ENCODE measurements around the gene F11. TPM values are rescaled to one million over a fixed set of nuclear protein-coding genes. Genes with fewer than 3 reads are reported as not detected.

The F11 gene
- total RNA-seq (not detected), total RNA-seq (0 reads per million in 2 donors)

DNA sequence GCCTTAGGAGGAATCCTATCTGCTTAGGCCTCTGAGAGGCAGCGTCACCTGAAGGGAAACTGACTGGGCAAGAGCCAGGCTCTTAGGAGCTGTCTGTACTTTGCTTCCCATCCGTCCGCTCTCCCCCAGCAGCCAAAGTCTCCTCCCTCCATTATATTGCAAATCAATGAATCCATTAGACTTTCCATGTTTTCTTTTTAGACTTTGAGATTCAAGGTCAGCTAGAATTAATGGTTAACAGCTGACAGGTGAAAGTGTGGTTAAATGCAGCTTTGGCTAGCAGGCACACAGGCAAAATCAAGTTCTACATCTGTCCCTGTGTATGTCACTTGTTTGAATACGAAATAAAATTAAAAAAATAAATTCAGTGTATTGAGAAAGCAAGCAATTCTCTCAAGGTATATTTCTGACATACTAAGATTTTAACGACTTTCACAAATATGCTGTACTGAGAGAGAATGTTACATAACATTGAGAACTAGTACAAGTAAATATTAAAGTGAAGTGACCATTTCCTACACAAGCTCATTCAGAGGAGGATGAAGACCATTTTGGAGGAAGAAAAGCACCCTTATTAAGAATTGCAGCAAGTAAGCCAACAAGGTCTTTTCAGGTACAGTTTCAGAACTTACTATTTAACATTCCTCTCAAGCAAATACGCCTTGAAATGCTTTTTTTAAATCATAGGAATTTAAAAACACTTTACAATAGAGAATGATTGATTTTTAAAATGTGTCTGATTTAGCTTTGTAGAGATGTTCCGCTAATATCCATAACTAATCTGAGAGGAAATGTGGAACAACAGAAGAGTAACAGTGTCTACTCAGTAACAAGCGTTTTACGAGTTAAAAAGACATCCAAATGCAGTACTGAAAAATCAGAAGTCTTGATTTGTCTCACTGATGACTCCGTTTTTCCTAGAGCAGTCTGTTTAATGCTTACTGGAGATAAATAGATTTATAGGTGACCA lies at the start of gene F11:
Gene F11, plus strand, starts transcription at position 507 of the 970 bp plus-strand sequence. CDS start 948 bp downstream, outside the sequence.
- Mint-ChIP-seq H3K27ac (no peak within 1 kb of the TSS), H3K4me1 (peaks cover 2% of the 10 kb centered on the region), H3K4me3 (no peak within 1 kb of the TSS), H3K27me3 (peaks cover 55% of the 10 kb centered on the region), H3K36me3 (ENCODE audit: low read depth) (no peaks in the 10 kb centered on the region)
- H3K9me3 ChIP-seq (ENCODE audit: control insufficient read depth, low read length, poor library complexity, severe bottlenecking), result no peaks in the 10 kb centered on the region
- no peak for ATAC-seq
- no peak for DNase-seq

DNA sequence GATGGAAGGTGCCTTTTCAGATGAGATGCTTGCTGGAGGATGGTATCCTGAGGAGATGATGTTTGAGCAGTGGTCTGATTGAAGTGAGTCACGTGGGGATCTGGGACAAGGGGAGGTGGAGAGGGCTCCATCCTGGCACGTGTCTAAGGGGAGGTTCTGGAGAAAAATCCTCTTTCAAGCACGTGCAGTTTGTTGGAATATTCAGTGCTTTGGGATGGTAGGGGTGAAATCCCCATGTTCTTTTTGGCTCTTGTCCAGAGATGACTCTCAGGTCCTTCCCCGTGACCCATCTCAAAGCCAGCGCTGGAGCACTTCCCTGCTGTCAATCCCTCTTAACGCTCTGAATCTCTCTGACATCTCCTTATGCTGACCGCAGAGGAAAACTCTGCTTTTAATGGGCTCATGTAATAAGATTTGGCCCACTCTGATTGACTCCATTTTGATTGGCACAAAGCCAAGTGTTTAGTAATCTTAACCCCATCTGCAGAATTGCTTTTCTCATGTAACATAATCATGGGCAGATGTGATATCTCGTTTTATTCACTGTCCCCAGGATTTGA lies 49.4 kb upstream of the F11 start:
- H3K4me1 Mint-ChIP-seq, result no peaks in the 10 kb centered on the region
- ATAC-seq (no peak), DNase-seq (no peak)
- H3K36me3 Mint-ChIP-seq (ENCODE audit: low read depth), result peaks cover 2% of the 10 kb centered on the region
- no peaks in the 10 kb centered on the region for H3K27me3 Mint-ChIP-seq
- no peak overlapping the region for H3K27ac Mint-ChIP-seq
- no peak overlapping the region for H3K4me3 Mint-ChIP-seq
- H3K9me3 ChIP-seq (ENCODE audit: control insufficient read depth, low read length, poor library complexity, severe bottlenecking), result no peaks in the 10 kb centered on the region

DNA sequence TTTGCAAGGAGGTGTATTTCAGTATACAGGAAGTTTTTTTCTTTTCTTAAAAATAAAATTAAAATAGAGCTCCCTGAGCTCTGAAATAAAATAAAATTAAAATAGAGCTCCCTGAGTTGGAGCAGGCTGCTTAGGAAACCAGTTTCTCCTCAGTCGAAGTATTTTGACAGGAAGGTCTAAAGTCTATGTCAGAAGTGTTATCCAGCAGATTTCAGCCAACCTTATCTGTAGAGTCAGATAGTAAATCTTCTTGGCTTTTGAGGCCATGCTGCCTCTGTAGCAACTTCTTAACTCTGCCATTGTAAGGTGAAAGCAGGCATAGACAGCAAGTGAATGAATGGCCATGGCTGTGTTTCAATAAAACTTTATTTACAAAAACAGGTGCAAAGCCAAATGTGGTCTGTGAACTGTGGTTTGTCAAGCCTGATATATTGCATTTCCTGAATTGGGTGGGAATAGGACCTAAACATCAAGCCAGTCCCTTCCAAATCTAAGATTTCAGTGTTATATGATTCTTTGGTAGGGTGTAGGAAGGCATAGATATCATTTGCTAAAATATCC lies 48.2 kb upstream of the F11 start:
- Mint-ChIP-seq H3K27me3 (no peaks in the 10 kb centered on the region), H3K4me3 (no peak overlapping the region), H3K27ac (no peak overlapping the region), H3K4me1 (no peaks in the 10 kb centered on the region), H3K36me3 (ENCODE audit: low read depth) (peaks cover 4% of the 10 kb centered on the region)
- no peaks in the 10 kb centered on the region for H3K9me3 ChIP-seq (ENCODE audit: control insufficient read depth, low read length, poor library complexity, severe bottlenecking)
- no peak for DNase-seq
- ATAC-seq, result no peak

DNA sequence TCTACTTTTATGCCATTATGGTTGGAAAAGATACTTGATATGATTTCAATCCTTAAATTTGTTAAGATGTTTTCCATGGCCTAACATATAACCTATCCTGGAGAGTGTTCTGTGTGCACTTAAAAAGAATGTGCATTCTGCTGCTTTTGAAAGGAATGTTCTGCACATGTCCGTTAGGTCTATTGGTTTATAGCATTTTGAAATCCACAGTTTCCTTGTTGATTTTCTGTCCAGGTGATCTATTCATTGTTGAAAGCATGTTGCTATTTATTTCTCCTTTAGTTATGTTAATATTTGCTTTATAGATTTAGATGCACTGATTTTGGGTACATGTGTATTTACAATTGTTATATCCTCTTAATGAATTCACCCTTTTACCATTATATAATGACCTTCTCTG lies 44.4 kb upstream of the F11 start:
- Mint-ChIP-seq H3K27ac (no peak overlapping the region), H3K36me3 (ENCODE audit: low read depth) (peaks cover 11% of the 10 kb centered on the region), H3K27me3 (no peaks in the 10 kb centered on the region), H3K4me1 (no peaks in the 10 kb centered on the region), H3K4me3 (no peak overlapping the region)
- H3K9me3 ChIP-seq (ENCODE audit: control insufficient read depth, low read length, poor library complexity, severe bottlenecking), result no peaks in the 10 kb centered on the region
- DNase-seq (no peak), ATAC-seq (no peak)

DNA sequence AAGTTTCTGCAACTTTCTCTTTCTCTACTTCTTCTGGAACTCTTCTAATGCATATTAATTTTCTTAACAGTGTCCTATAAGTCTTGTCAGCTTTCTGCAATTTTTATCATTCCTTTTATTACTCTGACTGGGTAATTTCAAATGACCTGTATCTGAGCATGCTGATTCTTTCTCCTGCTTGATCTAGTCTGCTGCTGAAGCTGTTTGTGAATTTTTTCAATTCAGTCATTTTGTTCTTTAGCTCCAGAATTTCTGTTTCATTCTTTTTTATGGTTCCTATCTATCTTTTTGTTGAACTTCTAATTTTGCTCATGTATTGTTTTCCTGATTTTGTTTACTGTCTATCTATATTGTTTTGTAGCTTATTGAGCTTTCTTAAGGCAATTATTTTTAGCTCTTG lies 40.1 kb upstream of the F11 start:
- Mint-ChIP-seq H3K27me3 (no peaks in the 10 kb centered on the region), H3K4me1 (no peaks in the 10 kb centered on the region), H3K4me3 (no peak overlapping the region), H3K27ac (no peak overlapping the region), H3K36me3 (ENCODE audit: low read depth) (peaks cover 11% of the 10 kb centered on the region)
- ATAC-seq (no peak), DNase-seq (no peak)
- H3K9me3 ChIP-seq (ENCODE audit: control insufficient read depth, low read length, poor library complexity, severe bottlenecking), result no peaks in the 10 kb centered on the region

DNA sequence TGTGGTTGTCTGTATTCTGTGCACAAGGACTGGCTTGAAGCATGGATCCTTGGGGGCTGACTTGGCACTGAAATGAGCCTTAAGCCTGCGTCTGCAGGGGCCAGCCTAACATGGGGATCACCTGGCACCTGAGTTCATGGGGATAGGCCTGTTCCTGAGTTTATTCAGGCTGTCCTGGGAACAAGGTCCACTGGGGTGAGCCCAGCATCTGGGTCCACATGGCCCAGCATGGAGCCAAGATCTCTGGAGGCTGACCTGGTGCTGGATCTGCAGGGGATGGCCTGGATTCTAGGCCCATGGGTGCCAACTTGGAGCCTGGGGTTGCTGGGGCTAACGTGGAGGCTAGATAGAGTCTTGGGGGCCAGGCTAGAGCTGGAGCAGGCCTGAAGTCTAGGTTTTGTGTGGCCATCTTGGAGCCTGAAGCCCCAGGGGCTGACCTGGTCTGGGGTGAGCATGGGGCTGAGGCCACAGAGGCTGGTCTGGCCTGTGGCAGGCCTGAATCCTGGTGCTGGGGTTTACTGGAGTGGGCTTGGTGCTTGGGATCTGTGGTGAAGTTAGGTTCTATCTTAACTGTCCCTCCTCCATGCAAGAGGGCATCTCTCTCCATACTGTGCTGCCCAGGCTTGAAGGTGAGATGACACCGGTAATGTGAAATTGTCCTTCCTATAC lies 39.3 kb upstream of the F11 start:
- Mint-ChIP-seq H3K27me3 (no peaks in the 10 kb centered on the region), H3K27ac (no peak overlapping the region)

DNA sequence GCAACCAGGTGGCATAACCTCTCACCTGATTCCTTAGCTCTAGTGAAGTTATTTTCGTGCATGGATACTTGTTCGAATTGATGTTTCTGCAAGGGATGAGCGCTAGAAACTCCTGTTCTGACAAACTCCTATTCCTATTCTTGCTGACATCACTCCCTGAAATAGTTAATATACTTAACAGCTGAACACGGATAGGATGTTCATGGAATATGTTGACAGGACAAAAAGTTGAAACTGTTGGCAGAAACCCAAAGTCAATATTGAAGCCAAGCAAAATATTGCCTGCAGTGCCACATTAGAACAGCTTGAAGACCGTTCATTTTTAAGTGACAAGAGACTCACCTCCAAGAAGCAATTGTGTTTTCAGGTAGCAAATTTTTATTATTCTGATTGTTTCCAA lies 38.8 kb upstream of the F11 start, which contains the start of gene KLKB1:
Gene KLKB1, plus strand, starts transcription at position 287 of the 400 bp plus-strand sequence. CDS start 689 bp downstream, outside the sequence.
- no peaks in the 10 kb centered on the region for H3K9me3 ChIP-seq (ENCODE audit: control insufficient read depth, low read length, poor library complexity, severe bottlenecking)
- Mint-ChIP-seq H3K27ac (no peak within 1 kb of the TSS), H3K4me1 (no peaks in the 10 kb centered on the region), H3K27me3 (no peaks in the 10 kb centered on the region), H3K36me3 (ENCODE audit: low read depth) (peaks cover 9% of the 10 kb centered on the region), H3K4me3 (no peak within 1 kb of the TSS)
- DNase-seq (no peak), ATAC-seq (no peak)

More for the DNA sequence above, 39.3 kb upstream of the F11 start:
- no peak for DNase-seq
- no peak for ATAC-seq
- H3K4me3 Mint-ChIP-seq, result no peak overlapping the region
- no peaks in the 10 kb centered on the region for H3K4me1 Mint-ChIP-seq
- H3K9me3 ChIP-seq (ENCODE audit: control insufficient read depth, low read length, poor library complexity, severe bottlenecking), result no peaks in the 10 kb centered on the region
- peaks cover 11% of the 10 kb centered on the region for H3K36me3 Mint-ChIP-seq (ENCODE audit: low read depth)

DNA sequence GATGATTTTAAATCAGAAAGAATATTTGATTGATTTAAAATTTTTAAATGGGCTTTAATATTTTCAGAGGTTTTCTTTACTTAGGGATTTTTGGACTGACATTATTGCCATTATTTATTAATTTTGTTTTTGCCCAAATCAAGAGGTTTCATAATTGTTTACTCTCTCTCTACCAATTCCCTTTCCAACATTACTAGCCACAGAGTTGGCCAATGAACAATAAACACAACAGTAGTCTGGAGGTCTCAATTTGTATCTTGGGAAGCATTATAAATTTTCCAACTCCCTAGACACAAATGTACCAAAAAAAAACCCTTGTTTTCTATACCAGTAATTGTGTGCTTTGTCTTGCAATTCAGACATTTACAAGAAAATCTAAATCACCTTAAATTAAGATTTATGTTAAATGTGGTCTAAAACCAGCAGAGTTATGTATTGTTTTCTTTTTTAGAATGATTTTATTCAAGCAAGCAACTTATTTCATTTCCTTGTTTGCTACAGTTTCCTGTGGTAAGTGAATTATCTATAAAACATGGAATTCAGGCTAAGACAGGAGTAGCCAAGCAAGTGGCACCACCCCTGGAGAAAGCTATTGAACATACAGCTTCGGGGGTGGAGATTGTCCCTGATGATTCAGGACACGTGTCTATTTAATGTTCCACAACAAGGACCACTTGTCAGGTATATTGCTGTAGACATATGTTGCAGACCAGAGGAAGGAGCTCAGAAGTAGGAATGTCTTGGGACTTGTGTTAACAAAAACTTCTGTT lies 38.1 kb upstream of the F11 start:
- no peak for ATAC-seq
- Mint-ChIP-seq H3K27ac (no peak overlapping the region), H3K4me3 (no peak overlapping the region), H3K4me1 (no peaks in the 10 kb centered on the region), H3K36me3 (ENCODE audit: low read depth) (peaks cover 8% of the 10 kb centered on the region), H3K27me3 (no peaks in the 10 kb centered on the region)
- no peak for DNase-seq
- H3K9me3 ChIP-seq (ENCODE audit: control insufficient read depth, low read length, poor library complexity, severe bottlenecking), result no peaks in the 10 kb centered on the region

DNA sequence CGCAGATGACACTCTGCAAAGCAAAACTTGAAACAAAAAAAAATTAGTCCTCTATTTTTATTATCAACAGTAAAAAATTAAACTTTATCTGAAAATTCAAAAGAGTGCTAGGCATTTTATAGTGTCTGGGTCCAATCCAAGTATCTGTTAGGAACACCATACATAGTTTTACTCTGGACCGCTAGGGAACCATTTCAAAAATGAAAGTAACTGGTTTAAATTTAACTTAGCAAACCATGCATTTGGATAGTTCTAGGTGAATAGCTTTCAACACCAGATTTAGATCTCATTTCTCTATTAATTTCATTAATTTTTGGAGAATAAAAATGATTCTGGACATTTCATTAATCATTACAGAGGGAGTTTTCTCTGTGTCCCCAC lies 37.5 kb upstream of the F11 start:
- Mint-ChIP-seq H3K4me1 (no peaks in the 10 kb centered on the region), H3K27ac (no peak overlapping the region), H3K36me3 (ENCODE audit: low read depth) (peaks cover 6% of the 10 kb centered on the region), H3K27me3 (no peaks in the 10 kb centered on the region), H3K4me3 (no peak overlapping the region)
- H3K9me3 ChIP-seq (ENCODE audit: control insufficient read depth, low read length, poor library complexity, severe bottlenecking), result no peaks in the 10 kb centered on the region
- DNase-seq (no peak), ATAC-seq (no peak)

DNA sequence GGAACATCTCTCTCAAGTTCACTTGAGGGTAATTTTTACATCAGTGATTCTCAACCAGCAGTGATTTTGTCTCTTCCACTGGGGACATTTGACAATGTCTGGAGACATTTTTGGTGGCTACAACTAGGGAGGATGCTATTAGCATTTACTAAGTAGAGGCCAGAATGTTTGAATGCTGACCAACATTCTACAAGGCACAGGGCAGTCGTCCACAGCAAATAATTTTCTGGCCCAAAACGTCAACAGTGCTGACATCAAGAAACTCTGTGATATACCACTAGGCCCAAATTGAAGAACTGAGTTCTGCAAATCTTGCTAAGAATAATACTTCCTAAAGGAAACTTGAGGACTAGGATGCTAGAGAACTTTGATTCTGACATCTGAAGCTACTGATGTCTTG lies 31.6 kb upstream of the F11 start:
- H3K9me3 ChIP-seq (ENCODE audit: control insufficient read depth, low read length, poor library complexity, severe bottlenecking), result no peaks in the 10 kb centered on the region
- ATAC-seq, result no peak
- no peaks in the 10 kb centered on the region for H3K27me3 Mint-ChIP-seq
- no peak overlapping the region for H3K27ac Mint-ChIP-seq
- peaks cover 2% of the 10 kb centered on the region for H3K4me1 Mint-ChIP-seq
- DNase-seq, result no peak
- H3K4me3 Mint-ChIP-seq, result no peak overlapping the region
- no peaks in the 10 kb centered on the region for H3K36me3 Mint-ChIP-seq (ENCODE audit: low read depth)

DNA sequence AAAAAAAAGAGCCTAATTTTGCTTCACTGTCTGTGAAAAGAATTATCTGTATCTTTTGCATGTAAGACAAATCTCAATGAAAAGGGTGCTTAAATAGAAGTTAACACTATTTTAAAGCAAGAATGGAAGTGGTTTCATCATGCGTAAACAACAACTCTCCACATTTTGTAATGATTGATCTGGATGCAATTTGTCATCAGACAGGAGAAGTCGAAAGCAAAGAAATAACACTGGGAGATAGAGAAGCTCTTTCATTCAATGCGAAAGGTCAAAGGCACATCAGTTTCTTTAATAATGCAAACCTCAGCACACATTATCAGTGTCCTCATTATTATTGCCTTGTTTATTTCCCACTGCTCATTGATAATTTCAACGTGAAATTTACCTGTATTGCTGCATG lies 29.9 kb upstream of the F11 start:
- Mint-ChIP-seq H3K36me3 (ENCODE audit: low read depth) (no peaks in the 10 kb centered on the region), H3K4me1 (peaks cover 2% of the 10 kb centered on the region), H3K4me3 (no peak overlapping the region), H3K27me3 (no peaks in the 10 kb centered on the region), H3K27ac (no peak overlapping the region)
- DNase-seq, result no peak
- ATAC-seq, result no peak
- no peaks in the 10 kb centered on the region for H3K9me3 ChIP-seq (ENCODE audit: control insufficient read depth, low read length, poor library complexity, severe bottlenecking)

DNA sequence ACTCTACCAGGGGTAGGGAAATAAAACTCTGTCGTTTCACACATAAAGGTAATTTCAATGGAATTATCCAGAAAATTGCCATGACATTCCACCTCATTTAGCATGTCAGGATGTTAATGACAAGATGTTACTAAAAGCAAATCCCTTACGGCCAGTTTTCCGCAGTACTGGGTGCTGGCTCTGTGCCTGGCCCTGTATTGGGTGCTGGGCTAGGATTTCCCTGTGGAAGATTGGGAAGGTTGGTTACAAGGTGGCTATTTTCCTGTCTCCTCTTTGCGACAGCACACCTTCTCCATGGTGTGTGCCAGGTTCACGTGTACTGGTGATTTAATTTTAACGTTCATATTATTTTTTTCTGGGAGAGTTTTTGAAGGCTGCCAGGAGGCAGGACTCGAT lies 25.5 kb upstream of the F11 start:
- Mint-ChIP-seq H3K27ac (no peak overlapping the region), H3K4me3 (no peak overlapping the region), H3K36me3 (ENCODE audit: low read depth) (no peaks in the 10 kb centered on the region), H3K4me1 (peaks cover 2% of the 10 kb centered on the region), H3K27me3 (no peaks in the 10 kb centered on the region)
- ATAC-seq, result no peak
- no peak for DNase-seq
- H3K9me3 ChIP-seq (ENCODE audit: control insufficient read depth, low read length, poor library complexity, severe bottlenecking), result no peaks in the 10 kb centered on the region

All from T-helper 17 cell (primary cell).